ENCODE data around the gene PLA2G12A.

Gene PLA2G12A

GRCh38 chr4:109723110-109723509, 6.8 kb downstream of the PLA2G12A start:
- H3K27ac ChIP-seq (ENCODE audit: low read depth, low read length), result no peak overlapping the region
- H3K79me1 ChIP-seq (ENCODE audit: low read length), result peaks cover 11% of the 10 kb centered on the region
- H3K9ac ChIP-seq (ENCODE audit: low read length), result no peak overlapping the region
- H3K4me1 ChIP-seq (ENCODE audit: control insufficient read depth, low read depth, low read length), result peaks cover 2% of the 10 kb centered on the region
- H2BK15ac ChIP-seq (replicated peaks; ENCODE audit: low read depth), result no peak overlapping the region
- H2BK120ac ChIP-seq (ENCODE audit: low read depth, low read length), result no peak overlapping the region
- H4K5ac ChIP-seq (ENCODE audit: low read length), result no peak overlapping the region
- no peak overlapping the region for H2BK5ac ChIP-seq (ENCODE audit: low read length)
- WGBS (ENCODE audit: extremely low coverage, insufficient coverage, low lambda C conversion rate), result no CpG with 5 or more reads among the region's 2 CpGs
- H2AK5ac ChIP-seq (ENCODE audit: low read length), result no peak overlapping the region
- no peak overlapping the region for H3K4me2 ChIP-seq (ENCODE audit: low read length)
- H3K27me3 ChIP-seq (ENCODE audit: insufficient read depth, low read length, poor library complexity), result no peaks in the 10 kb centered on the region
- H3K23ac ChIP-seq (ENCODE audit: low read length), result no peak overlapping the region
- H3K4ac ChIP-seq (ENCODE audit: low read depth, low read length), result no peak overlapping the region
- no peak overlapping the region for H3K4me3 ChIP-seq (ENCODE audit: low read length)
- no peak for DNase-seq
- H3K36me3 ChIP-seq (ENCODE audit: control insufficient read depth, insufficient read depth, low read length), result no peaks in the 10 kb centered on the region
- peaks cover 23% of the 10 kb centered on the region for H3K79me2 ChIP-seq (ENCODE audit: control insufficient read depth, insufficient read depth, low read length)
- no peak overlapping the region for H3K18ac ChIP-seq (ENCODE audit: low read length)
- H4K8ac ChIP-seq (ENCODE audit: low read depth, low read length), result no peak overlapping the region
- H3K56ac ChIP-seq (ENCODE audit: low read length), result no peak overlapping the region

GRCh38 chr4:109722357-109722756, 7.5 kb downstream of the PLA2G12A start:
- Histone ChIP-seq H3K27me3 (ENCODE audit: insufficient read depth, low read length, poor library complexity) (no peaks in the 10 kb centered on the region), H3K56ac (ENCODE audit: low read length) (no peak overlapping the region), H2AK5ac (ENCODE audit: low read length) (no peak overlapping the region), H3K4ac (ENCODE audit: low read depth, low read length) (no peak overlapping the region), H2BK5ac (ENCODE audit: low read length) (no peak overlapping the region), H3K4me3 (ENCODE audit: low read length) (no peak overlapping the region), H3K4me1 (ENCODE audit: control insufficient read depth, low read depth, low read length) (no peaks in the 10 kb centered on the region), H3K9ac (ENCODE audit: low read length) (no peak overlapping the region), H2BK15ac (replicated peaks; ENCODE audit: low read depth) (no peak overlapping the region), H4K8ac (ENCODE audit: low read depth, low read length) (no peak overlapping the region), H3K4me2 (ENCODE audit: low read length) (no peak overlapping the region), H3K18ac (ENCODE audit: low read length) (no peak overlapping the region), H3K79me1 (ENCODE audit: low read length) (peaks cover 9% of the 10 kb centered on the region), H3K79me2 (ENCODE audit: control insufficient read depth, insufficient read depth, low read length) (peaks cover 16% of the 10 kb centered on the region), H3K27ac (ENCODE audit: low read depth, low read length) (no peak overlapping the region), H3K36me3 (ENCODE audit: control insufficient read depth, insufficient read depth, low read length) (no peaks in the 10 kb centered on the region), H2BK120ac (ENCODE audit: low read depth, low read length) (no peak overlapping the region), H3K23ac (ENCODE audit: low read length) (no peak overlapping the region), H4K5ac (ENCODE audit: low read length) (no peak overlapping the region)
- DNase-seq, result no peak

GRCh38 chr4:109721033-109721432, 8.8 kb downstream of the PLA2G12A start:
- no peak overlapping the region for H3K4ac ChIP-seq (ENCODE audit: low read depth, low read length)
- WGBS (ENCODE audit: extremely low coverage, insufficient coverage, low lambda C conversion rate), result no CpG with 5 or more reads among the region's 7 CpGs

GRCh38 chr4:109719604-109720003, 10.3 kb downstream of the PLA2G12A start:
- H2BK120ac ChIP-seq (ENCODE audit: low read depth, low read length), result no peak overlapping the region
- peaks cover 9% of the 10 kb centered on the region for H3K79me2 ChIP-seq (ENCODE audit: control insufficient read depth, insufficient read depth, low read length)
- no peak overlapping the region for H2AK5ac ChIP-seq (ENCODE audit: low read length)
- no peak overlapping the region for H3K18ac ChIP-seq (ENCODE audit: low read length)
- no peak overlapping the region for H3K56ac ChIP-seq (ENCODE audit: low read length)
- no peak overlapping the region for H3K23ac ChIP-seq (ENCODE audit: low read length)
- no peak overlapping the region for H3K27ac ChIP-seq (ENCODE audit: low read depth, low read length)
- WGBS (ENCODE audit: extremely low coverage, insufficient coverage, low lambda C conversion rate), result no CpG with 5 or more reads among the region's 4 CpGs
- H2BK15ac ChIP-seq (replicated peaks; ENCODE audit: low read depth), result no peak overlapping the region
- no peaks in the 10 kb centered on the region for H3K4me1 ChIP-seq (ENCODE audit: control insufficient read depth, low read depth, low read length)
- no peak for DNase-seq
- H3K27me3 ChIP-seq (ENCODE audit: insufficient read depth, low read length, poor library complexity), result no peaks in the 10 kb centered on the region
- no peak overlapping the region for H4K8ac ChIP-seq (ENCODE audit: low read depth, low read length)
- peaks cover 5% of the 10 kb centered on the region for H3K79me1 ChIP-seq (ENCODE audit: low read length)
- H3K36me3 ChIP-seq (ENCODE audit: control insufficient read depth, insufficient read depth, low read length), result no peaks in the 10 kb centered on the region
- H3K4me2 ChIP-seq (ENCODE audit: low read length), result no peak overlapping the region
- no peak overlapping the region for H2BK5ac ChIP-seq (ENCODE audit: low read length)
- no peak overlapping the region for H3K9ac ChIP-seq (ENCODE audit: low read length)
- no peak overlapping the region for H3K4ac ChIP-seq (ENCODE audit: low read depth, low read length)
- H4K5ac ChIP-seq (ENCODE audit: low read length), result no peak overlapping the region
- no peak overlapping the region for H3K4me3 ChIP-seq (ENCODE audit: low read length)

More at GRCh38 chr4:109721033-109721432, 8.8 kb downstream of the PLA2G12A start:
- H3K18ac ChIP-seq (ENCODE audit: low read length), result no peak overlapping the region
- H3K36me3 ChIP-seq (ENCODE audit: control insufficient read depth, insufficient read depth, low read length), result no peaks in the 10 kb centered on the region
- peaks cover 8% of the 10 kb centered on the region for H3K79me1 ChIP-seq (ENCODE audit: low read length)
- no peak overlapping the region for H3K9ac ChIP-seq (ENCODE audit: low read length)
- H3K23ac ChIP-seq (ENCODE audit: low read length), result no peak overlapping the region
- H3K56ac ChIP-seq (ENCODE audit: low read length), result no peak overlapping the region
- no peak overlapping the region for H3K27ac ChIP-seq (ENCODE audit: low read depth, low read length)
- H3K4me1 ChIP-seq (ENCODE audit: control insufficient read depth, low read depth, low read length), result no peaks in the 10 kb centered on the region
- H3K4me2 ChIP-seq (ENCODE audit: low read length), result no peak overlapping the region
- H4K5ac ChIP-seq (ENCODE audit: low read length), result no peak overlapping the region
- no peak overlapping the region for H2BK15ac ChIP-seq (replicated peaks; ENCODE audit: low read depth)
- H4K8ac ChIP-seq (ENCODE audit: low read depth, low read length), result no peak overlapping the region
- H2BK5ac ChIP-seq (ENCODE audit: low read length), result no peak overlapping the region
- no peak overlapping the region for H2AK5ac ChIP-seq (ENCODE audit: low read length)
- H3K27me3 ChIP-seq (ENCODE audit: insufficient read depth, low read length, poor library complexity), result no peaks in the 10 kb centered on the region
- DNase-seq, result no peak
- H3K4me3 ChIP-seq (ENCODE audit: low read length), result no peak overlapping the region
- H3K79me2 ChIP-seq (ENCODE audit: control insufficient read depth, insufficient read depth, low read length), result peaks cover 13% of the 10 kb centered on the region
- no peak overlapping the region for H2BK120ac ChIP-seq (ENCODE audit: low read depth, low read length)

- Histone ChIP-seq H2BK120ac (ENCODE audit: low read depth, low read length) (no peak overlapping the region), H2BK5ac (ENCODE audit: low read length) (no peak overlapping the region), H4K8ac (ENCODE audit: low read depth, low read length) (no peak overlapping the region), H3K18ac (ENCODE audit: low read length) (no peak overlapping the region), H3K4ac (ENCODE audit: low read depth, low read length) (no peak overlapping the region), H3K36me3 (ENCODE audit: control insufficient read depth, insufficient read depth, low read length) (no peaks in the 10 kb centered on the region), H3K79me1 (ENCODE audit: low read length) (peaks cover 4% of the 10 kb centered on the region), H3K4me3 (ENCODE audit: low read length) (no peak overlapping the region), H3K9ac (ENCODE audit: low read length) (no peak overlapping the region), H3K56ac (ENCODE audit: low read length) (no peak overlapping the region), H3K4me2 (ENCODE audit: low read length) (no peak overlapping the region), H4K5ac (ENCODE audit: low read length) (no peak overlapping the region), H3K23ac (ENCODE audit: low read length) (no peak overlapping the region), H3K27me3 (ENCODE audit: insufficient read depth, low read length, poor library complexity) (no peaks in the 10 kb centered on the region), H2BK15ac (replicated peaks; ENCODE audit: low read depth) (no peak overlapping the region), H3K4me1 (ENCODE audit: control insufficient read depth, low read depth, low read length) (no peaks in the 10 kb centered on the region), H3K27ac (ENCODE audit: low read depth, low read length) (no peak overlapping the region), H2AK5ac (ENCODE audit: low read length) (no peak overlapping the region), H3K79me2 (ENCODE audit: control insufficient read depth, insufficient read depth, low read length) (peaks cover 9% of the 10 kb centered on the region)
- no CpG with 5 or more reads among the region's 1 CpG for WGBS (ENCODE audit: extremely low coverage, insufficient coverage, low lambda C conversion rate)
- no peak for DNase-seq
Measured at GRCh38 chr4:109718759-109719158, 11.1 kb downstream of the PLA2G12A start.

- no peak overlapping the region for H3K18ac ChIP-seq (ENCODE audit: low read length)
- H2BK120ac ChIP-seq (ENCODE audit: low read depth, low read length), result no peak overlapping the region
- WGBS (ENCODE audit: extremely low coverage, insufficient coverage, low lambda C conversion rate), result no CpG with 5 or more reads among the region's 3 CpGs
- no peak overlapping the region for H4K5ac ChIP-seq (ENCODE audit: low read length)
- H3K4me1 ChIP-seq (ENCODE audit: control insufficient read depth, low read depth, low read length), result no peaks in the 10 kb centered on the region
- H3K4ac ChIP-seq (ENCODE audit: low read depth, low read length), result no peak overlapping the region
- no peak overlapping the region for H4K8ac ChIP-seq (ENCODE audit: low read depth, low read length)
- no peak overlapping the region for H3K56ac ChIP-seq (ENCODE audit: low read length)
- H3K4me3 ChIP-seq (ENCODE audit: low read length), result no peak overlapping the region
- no peaks in the 10 kb centered on the region for H3K79me1 ChIP-seq (ENCODE audit: low read length)
- no peak overlapping the region for H2AK5ac ChIP-seq (ENCODE audit: low read length)
- no peak overlapping the region for H3K27ac ChIP-seq (ENCODE audit: low read depth, low read length)
- no peaks in the 10 kb centered on the region for H3K36me3 ChIP-seq (ENCODE audit: control insufficient read depth, insufficient read depth, low read length)
- no peak overlapping the region for H3K4me2 ChIP-seq (ENCODE audit: low read length)
- no peak for DNase-seq
- no peaks in the 10 kb centered on the region for H3K79me2 ChIP-seq (ENCODE audit: control insufficient read depth, insufficient read depth, low read length)
- H3K9ac ChIP-seq (ENCODE audit: low read length), result no peak overlapping the region
- no peak overlapping the region for H2BK15ac ChIP-seq (replicated peaks; ENCODE audit: low read depth)
- H3K27me3 ChIP-seq (ENCODE audit: insufficient read depth, low read length, poor library complexity), result no peaks in the 10 kb centered on the region
- no peak overlapping the region for H3K23ac ChIP-seq (ENCODE audit: low read length)
- no peak overlapping the region for H2BK5ac ChIP-seq (ENCODE audit: low read length)
Measured at GRCh38 chr4:109713500-109713899, 16.4 kb downstream of the PLA2G12A start.

Measured in mesendoderm (in vitro differentiated cells).